HepG2 (cell line): ENCODE data around the gene EDC3. TPM values are rescaled to one million over a fixed set of nuclear protein-coding genes. Genes with fewer than 3 reads are reported as not detected.
"Not testable (repeated sequence)": the region's sequence is repeated elsewhere in the genome, so short reads cannot be mapped to it uniquely, and the experiment has no call there.

Experiments
- ATAC-seq: fragments of 200-7000 bp; cut with Tn5 transposase; 3 replicates; pipeline ENCODE4 v1.9.1; 2020; ENCODE audit warnings: mild to moderate bottlenecking, moderate library complexity
- BruUV-seq: library from RNA; stranded (reverse); fragments of 400-500 nt; replicated peaks from 2 replicates; lab custom pipeline; 2021; lab: Mats Ljungman, UMichigan
- CTCF ChIA-PET: fragments of 300-600 bp; formaldehyde crosslinking; extraction: SDS; loops from one replicate; lab custom pipeline; 2021; ENCODE audit warnings: low total read pairs, inconsistent platforms, low intra/inter-chr PET ratio; lab: Yijun Ruan, JAX
- POLR2A ChIA-PET: fragments of 350-600 bp; sonication (Branson Sonifier 250); formaldehyde crosslinking; loops from one replicate; lab custom pipeline; 2020; ENCODE audit warnings: antibody characterized with exemption, inconsistent platforms; lab: Yijun Ruan, JAX
- DNase-seq: peaks from one replicate; pipeline ENCODE4 v3.0.0-alpha.2; 2015; ENCODE audit warnings: low spot score
- FAIRE-seq: peaks from 3 replicates; lab custom pipeline; 2011; peaks lifted over from hg19 to GRCh38; lab: Jason Lieb, UNC
- H2AFZ ChIP-seq: one replicate; pipeline ENCODE4 v1.6.1; 2011; ENCODE audit warnings: low read length, inconsistent platforms
- H3K27ac ChIP-seq: fragments of 300-600 bp; 3 replicates; pipeline ENCODE4 v1.8.0; 2011; ENCODE audit warnings: mixed run types, mild to moderate bottlenecking, mixed read lengths, low read length, inconsistent platforms; ENCODE audit not compliant: insufficient read depth; ENCODE audit errors: extremely low read length
- H3K27me3 ChIP-seq, 2 experiments: fragments of 200-600 bp in 1 of 2; 2 replicates in 1 of 2; 3 replicates in 1 of 2; pipeline versions ENCODE4 v1.6.0 to v1.8.0; 2011; ENCODE audit warnings: low read length in 2 of 2, mild to moderate bottlenecking in 2 of 2, moderate library complexity in 2 of 2, inconsistent platforms in 1 of 2; ENCODE audit not compliant: insufficient read depth in 2 of 2, control insufficient read depth in 1 of 2
- H3K36me3 ChIP-seq, 2 experiments: fragments of 200-600 bp in 1 of 2; replicated peaks in 1 of 2; 2 replicates in 1 of 2; 3 replicates in 1 of 2; pipeline versions ENCODE4 v1.5.1 to v1.8.0; 2011; ENCODE audit warnings: low read length in 2 of 2, inconsistent platforms in 1 of 2; ENCODE audit not compliant: insufficient read depth in 2 of 2, control insufficient read depth in 1 of 2
- H3K4me1 ChIP-seq: 2 replicates; pipeline ENCODE4 v1.5.1; 2012; ENCODE audit warnings: low read length, inconsistent platforms; ENCODE audit not compliant: insufficient read depth
- H3K4me2 ChIP-seq: 2 replicates; pipeline ENCODE4 v1.6.0; 2011; ENCODE audit warnings: low read depth, low read length, inconsistent platforms
- H3K4me3 ChIP-seq, 3 experiments: fragments of 200-600 bp in 1 of 3; sonication (generic), shearing (Covaris generic) in 1 of 3; replicated peaks in 1 of 3; 2 replicates each; pipeline ENCODE4 v1.5.1; 2011 to 2016; ENCODE audit warnings: low read length in 3 of 3, inconsistent platforms in 2 of 3, low read depth in 2 of 3, mild to moderate bottlenecking in 2 of 3, control low read depth in 1 of 3, mixed read lengths in 1 of 3; ENCODE audit not compliant: insufficient read depth in 1 of 3
- H3K79me2 ChIP-seq: one replicate; pipeline ENCODE4 v1.6.1; 2011; ENCODE audit warnings: low read length, inconsistent platforms; ENCODE audit not compliant: insufficient read depth
- H3K9ac ChIP-seq: 2 replicates; pipeline ENCODE4 v1.6.0; 2011; ENCODE audit warnings: mild to moderate bottlenecking, low read depth, low read length, inconsistent platforms; ENCODE audit not compliant: insufficient read depth
- H3K9me3 ChIP-seq: 2 replicates; pipeline ENCODE4 v1.5.1; 2012; ENCODE audit warnings: mild to moderate bottlenecking, low read length
- H4K20me1 ChIP-seq: 2 replicates; pipeline ENCODE4 v1.6.0; 2011; ENCODE audit warnings: inconsistent platforms, mild to moderate bottlenecking, low read length, moderate library complexity; ENCODE audit not compliant: insufficient read depth
- WGBS: methylation state at CpG from one replicate; pipeline ENCODE4 v1.1.6; 2017; ENCODE audit warnings: low lambda C conversion rate; 5-methylcytosine and 5-hydroxymethylcytosine counted together
- in situ Hi-C: cut with HindIII; loops from 2 replicates; pipeline ENCODE4 v1.10.0; 2017; ENCODE audit warnings: low pct_unique_long_range_greater_than_20kb; ENCODE audit not compliant: extremely low pct_ligation_motif_present
- intact Hi-C: fragments of 100-400 bp; cut with micrococcal nuclease; formaldehyde crosslinking; loops from one replicate; pipeline ENCODE4 v1.10.0; 2022; ENCODE audit not compliant: unreplicated experiment
- polyA plus RNA-seq, 8 experiments: library from polyadenylated mRNA; depleted of rRNA in 3 of 8; stranded (reverse) in 7 of 8; unstranded in 1 of 8; fragments of >200 nt; fragmentation: Illumina TruSeq in 4 of 8; extraction: Trizol in 4 of 8; gene quantifications; 2 replicates each; pipeline versions ENCODE4 v1.2.1 to v1.2.3, GENCODE V29; 2011 to 2016; ENCODE audit warnings: low read depth in 4 of 8, missing spikeins in 1 of 8, mixed read lengths in 1 of 8; ENCODE audit not compliant: insufficient read depth in 1 of 8
- total RNA-seq, 5 experiments: library from RNA; depleted of rRNA; stranded (reverse); fragments of >200 nt; fragmentation: Illumina TruSeq; extraction: Trizol; gene quantifications; 2 replicates each; pipeline ENCODE4 v1.2.3, GENCODE V29; 2016; ENCODE audit warnings: low read depth in 1 of 5
- TF ChIP-seq, protein P1 (sequence below), 2 experiments: fragments of 450-650 bp in 1 of 2; sonication (generic) in 1 of 2; formaldehyde crosslinking in 1 of 2; IDR thresholded peaks; 2 replicates each; pipeline versions ENCODE4 v1.6.1 to v1.8.0; 2016 to 2022; ENCODE audit warnings: antibody characterized with exemption in 1 of 2, mild to moderate bottlenecking in 1 of 2, missing genetic modification reagents in 1 of 2

The EDC3 gene
- total and polyA plus RNA-seq, 2 of the 13 experiments (the other 11 are each of a cell fraction or from before 2014, with no cell fraction given), result 17.4 to 32.0 TPM

DNA sequence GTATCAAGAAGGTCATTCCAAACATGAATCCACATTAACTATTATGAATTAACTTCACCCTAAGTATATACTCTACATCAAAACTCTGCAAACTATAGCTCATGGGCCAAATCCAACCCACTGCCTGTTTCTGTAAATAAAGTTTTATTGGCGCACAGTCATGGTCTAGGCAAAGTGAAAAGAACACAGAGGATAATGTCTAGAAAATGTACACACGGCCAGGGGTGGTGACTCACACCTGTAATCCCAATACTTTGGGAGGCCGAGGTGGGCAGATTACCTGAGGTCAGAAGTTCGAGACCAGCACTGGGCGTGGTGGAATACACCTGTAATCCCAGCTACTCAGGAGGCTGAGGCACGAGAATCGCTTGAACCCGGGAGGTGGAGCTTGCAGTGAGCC is 34.5 kb downstream of the EDC3 start:
- H3K9me3 ChIP-seq, intact Hi-C loops, CTCF ChIA-PET, FAIRE-seq, H2AFZ ChIP-seq, in situ Hi-C loops, H3K4me3 ChIP-seq, ATAC-seq, POLR2A ChIA-PET, BruUV-seq, DNase-seq, H4K20me1 ChIP-seq, H3K27me3 ChIP-seq, H3K27ac ChIP-seq, H3K9ac ChIP-seq, H3K4me2 ChIP-seq, H3K36me3 ChIP-seq: not testable (repeated sequence)
- peaks cover 24% of the 10 kb centered on the region for H3K79me2 ChIP-seq
- TF ChIP-seq, protein P1, sequence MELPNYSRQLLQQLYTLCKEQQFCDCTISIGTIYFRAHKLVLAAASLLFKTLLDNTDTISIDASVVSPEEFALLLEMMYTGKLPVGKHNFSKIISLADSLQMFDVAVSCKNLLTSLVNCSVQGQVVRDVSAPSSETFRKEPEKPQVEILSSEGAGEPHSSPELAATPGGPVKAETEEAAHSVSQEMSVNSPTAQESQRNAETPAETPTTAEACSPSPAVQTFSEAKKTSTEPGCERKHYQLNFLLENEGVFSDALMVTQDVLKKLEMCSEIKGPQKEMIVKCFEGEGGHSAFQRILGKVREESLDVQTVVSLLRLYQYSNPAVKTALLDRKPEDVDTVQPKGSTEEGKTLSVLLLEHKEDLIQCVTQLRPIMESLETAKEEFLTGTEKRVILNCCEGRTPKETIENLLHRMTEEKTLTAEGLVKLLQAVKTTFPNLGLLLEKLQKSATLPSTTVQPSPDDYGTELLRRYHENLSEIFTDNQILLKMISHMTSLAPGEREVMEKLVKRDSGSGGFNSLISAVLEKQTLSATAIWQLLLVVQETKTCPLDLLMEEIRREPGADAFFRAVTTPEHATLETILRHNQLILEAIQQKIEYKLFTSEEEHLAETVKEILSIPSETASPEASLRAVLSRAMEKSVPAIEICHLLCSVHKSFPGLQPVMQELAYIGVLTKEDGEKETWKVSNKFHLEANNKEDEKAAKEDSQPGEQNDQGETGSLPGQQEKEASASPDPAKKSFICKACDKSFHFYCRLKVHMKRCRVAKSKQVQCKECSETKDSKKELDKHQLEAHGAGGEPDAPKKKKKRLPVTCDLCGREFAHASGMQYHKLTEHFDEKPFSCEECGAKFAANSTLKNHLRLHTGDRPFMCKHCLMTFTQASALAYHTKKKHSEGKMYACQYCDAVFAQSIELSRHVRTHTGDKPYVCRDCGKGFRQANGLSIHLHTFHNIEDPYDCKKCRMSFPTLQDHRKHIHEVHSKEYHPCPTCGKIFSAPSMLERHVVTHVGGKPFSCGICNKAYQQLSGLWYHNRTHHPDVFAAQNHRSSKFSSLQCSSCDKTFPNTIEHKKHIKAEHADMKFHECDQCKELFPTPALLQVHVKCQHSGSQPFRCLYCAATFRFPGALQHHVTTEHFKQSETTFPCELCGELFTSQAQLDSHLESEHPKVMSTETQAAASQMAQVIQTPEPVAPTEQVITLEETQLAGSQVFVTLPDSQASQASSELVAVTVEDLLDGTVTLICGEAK (IDR thresholded peaks at IDR 0.05), result peak; percentile 44
- TF ChIP-seq, protein P1 (CRISPR knock-in tag; IDR thresholded peaks at IDR 0.05), result peak; percentile 95
- H3K4me1 ChIP-seq, result peaks cover 32% of the 10 kb centered on the region
- WGBS, result 90% methylated on average over 8 of the region's 8 CpGs
